Measurements from ENCODE around the gene HTD2.

GRCh38 chr3:58353722-58354553, 47.6 kb downstream of the HTD2 start:
- no peak for TF ChIP-seq POLR2A (IDR thresholded peaks at IDR 0.05)
- no peak for TF ChIP-seq CTCF (IDR thresholded peaks at IDR 0.05 in 4 of 5, conservative IDR thresholded peaks at IDR 0.05 in 1 of 5)

Measured in gastrocnemius medialis (tissue), 4 donors.